Gastroesophageal sphincter (tissue), 4 donors: ENCODE results near the gene SCFD2. TPM values are rescaled to one million over a fixed set of nuclear protein-coding genes. Genes with fewer than 3 reads are reported as not detected.
"Not testable (repeated sequence)": the region's sequence is repeated elsewhere in the genome, so short reads cannot be mapped to it uniquely, and the experiment has no call there.

Experiments
- ATAC-seq: fragments of 150-250 bp; one replicate; pipeline ENCODE4 v1.9.1; 2016; ENCODE audit warnings: mild to moderate bottlenecking, moderate library complexity
- H3K27ac ChIP-seq, 4 donors: fragments of 200-600 bp; sonication (generic) in 3 of 4; 1 replicate in 3 of 4; 2 replicates in 1 of 4; pipeline ENCODE4 v1.5.1; 2016 to 2019
- H3K27me3 ChIP-seq: fragments of 200-600 bp; sonication (generic); one replicate; pipeline ENCODE4 v1.5.1; 2019
- H3K36me3 ChIP-seq, 2 donors: fragments of 200-600 bp; sonication (generic); one replicate each; pipeline ENCODE4 v1.5.1; 2019; ENCODE audit warnings: control low read depth in 1 of 2
- H3K4me1 ChIP-seq, 3 donors: fragments of 200-600 bp; sonication (generic); 1 replicate in 2 of 3; 2 replicates in 1 of 3; pipeline ENCODE4 v1.5.1; 2016 to 2019; ENCODE audit warnings: control low read depth in 2 of 3
- H3K4me3 ChIP-seq, 2 donors: fragments of 200-600 bp; sonication (generic); one replicate each; pipeline ENCODE4 v1.5.1; 2019; ENCODE audit warnings: mild to moderate bottlenecking in 1 of 2, moderate library complexity in 1 of 2
- H3K9me3 ChIP-seq, 3 donors: fragments of 200-600 bp; sonication (generic); one replicate each; pipeline ENCODE4 v1.5.1; 2017 to 2019; ENCODE audit warnings: control low read depth in 2 of 3
- CTCF ChIP-seq, 4 experiments: fragments of 200-600 bp in 2 of 4; fragments of 450-650 bp in 2 of 4; sonication (generic) in 1 of 4; IDR thresholded peaks; one replicate each; pipeline ENCODE4 v1.5.1; 2017 to 2019; ENCODE audit warnings: antibody characterized with exemption in 4 of 4, mild to moderate bottlenecking in 2 of 4, moderate library complexity in 2 of 4
- EP300 ChIP-seq: sonication (generic); formaldehyde crosslinking; IDR thresholded peaks from one replicate; pipeline ENCODE4 v1.6.1; 2017; ENCODE audit warnings: antibody characterized with exemption, mild to moderate bottlenecking
- POLR2A ChIP-seq, 2 donors: fragments of 450-650 bp; IDR thresholded peaks; one replicate each; pipeline ENCODE4 v1.6.1; 2017; ENCODE audit warnings: antibody characterized with exemption in 2 of 2, mild to moderate bottlenecking in 2 of 2, moderate library complexity in 1 of 2
- POLR2AphosphoS5 ChIP-seq: sonication (generic); formaldehyde crosslinking; IDR thresholded peaks from one replicate; pipeline ENCODE4 v1.6.1; 2017; ENCODE audit warnings: antibody characterized with exemption
- WGBS, 2 donors: methylation state at CpG; one replicate each; pipeline ENCODE4 v1.1.5; 2018; ENCODE audit warnings: low coverage in 1 of 2; 5-methylcytosine and 5-hydroxymethylcytosine counted together
- total RNA-seq, 4 donors: library from RNA; depleted of rRNA; stranded (reverse); fragments of >200 nt; gene quantifications; one replicate each; pipeline ENCODE4 v1.1.0, GENCODE V29; 2016

SCFD2 gene
- total RNA-seq, 4 donors from 2014 or later: 8.9 to 17.6 (median 14.6) TPM

- 86 to 92% methylated on average over 2 of the region's 2 CpGs for WGBS, 2 donors
- no peaks in the 10 kb centered on the region for H3K27me3 ChIP-seq
- H3K36me3 ChIP-seq: peaks cover 0 to 5% of the 10 kb centered on the region in 2 donors
- no peak overlapping the region for H3K4me3 ChIP-seq
- no peaks in the 10 kb centered on the region for H3K4me1 ChIP-seq
- TF ChIP-seq EP300 (no peak), POLR2AphosphoS5 (no peak), CTCF (IDR thresholded peaks at IDR 0.05) (no peak), POLR2A (IDR thresholded peaks at IDR 0.05) (no peak)
- no peak for ATAC-seq
- H3K27ac ChIP-seq: no peak overlapping the region
- H3K9me3 ChIP-seq: no peaks in the 10 kb centered on the region
Observed at GRCh38 chr4:53281438-53281837, 84.4 kb downstream of the SCFD2 start.

- TF ChIP-seq POLR2A (IDR thresholded peaks at IDR 0.05) (no peak), CTCF (IDR thresholded peaks at IDR 0.05) (no peak), POLR2AphosphoS5 (no peak), EP300 (no peak)
- Histone ChIP-seq H3K4me3 (no peak overlapping the region), H3K27ac (no peak overlapping the region), H3K27me3 (no peaks in the 10 kb centered on the region), H3K36me3 (peaks cover 0 to 5% of the 10 kb centered on the region in 2 donors), H3K9me3 (no peaks in the 10 kb centered on the region), H3K4me1 (no peaks in the 10 kb centered on the region)
- WGBS, 2 donors: 81 to 92% methylated on average over 5 of the region's 5 CpGs
- no peak for ATAC-seq
Observed at GRCh38 chr4:53280846-53281245, 85.0 kb downstream of the SCFD2 start.

- H3K4me1 ChIP-seq: no peaks in the 10 kb centered on the region
- TF ChIP-seq EP300 (no peak), POLR2A (IDR thresholded peaks at IDR 0.05) (no peak), CTCF (IDR thresholded peaks at IDR 0.05) (no peak), POLR2AphosphoS5 (no peak)
- H3K9me3 ChIP-seq: no peaks in the 10 kb centered on the region
- H3K27me3 ChIP-seq: no peaks in the 10 kb centered on the region
- WGBS, 2 donors: 92 to 95% methylated on average over 5 of the region's 5 CpGs
- peaks cover 0 to 5% of the 10 kb centered on the region in 2 donors for H3K36me3 ChIP-seq
- H3K27ac ChIP-seq: no peak overlapping the region
- H3K4me3 ChIP-seq: no peak overlapping the region
- ATAC-seq: no peak
Observed at GRCh38 chr4:53274609-53275268, 91.1 kb downstream of the SCFD2 start.

- no peak overlapping the region for H3K27ac ChIP-seq
- H3K36me3 ChIP-seq: peaks cover 0 to 5% of the 10 kb centered on the region in 2 donors
- TF ChIP-seq POLR2A (IDR thresholded peaks at IDR 0.05): no peak
- TF ChIP-seq POLR2AphosphoS5: no peak
- TF ChIP-seq EP300: no peak
- no peak for TF ChIP-seq CTCF (IDR thresholded peaks at IDR 0.05)
- H3K4me3 ChIP-seq: no peak overlapping the region
- no peak for ATAC-seq
- 6 to 40% methylated on average over 2 to 3 of the region's 3 CpGs for WGBS, 2 donors
- H3K4me1 ChIP-seq: no peaks in the 10 kb centered on the region
- H3K27me3 ChIP-seq: no peaks in the 10 kb centered on the region
- H3K9me3 ChIP-seq: no peaks in the 10 kb centered on the region
Observed at GRCh38 chr4:53273726-53274125, 92.1 kb downstream of the SCFD2 start.

- H3K4me3 ChIP-seq: no peak overlapping the region
- no peaks in the 10 kb centered on the region for H3K4me1 ChIP-seq
- no peaks in the 10 kb centered on the region for H3K9me3 ChIP-seq
- 80 to 83% methylated on average over 4 of the region's 4 CpGs for WGBS, 2 donors
- no peaks in the 10 kb centered on the region for H3K27me3 ChIP-seq
- no peaks in the 10 kb centered on the region for H3K36me3 ChIP-seq
- no peak for ATAC-seq
- no peak overlapping the region for H3K27ac ChIP-seq
- no peak for TF ChIP-seq POLR2A (IDR thresholded peaks at IDR 0.05)
- TF ChIP-seq POLR2AphosphoS5: no peak
- TF ChIP-seq CTCF (IDR thresholded peaks at IDR 0.05): no peak
- no peak for TF ChIP-seq EP300
Observed at GRCh38 chr4:53267026-53267425, 98.8 kb downstream of the SCFD2 start.

GRCh38 chr4:53255986-53256385, 109.9 kb downstream of the SCFD2 start:
- not testable (repeated sequence) for ATAC-seq, H3K27ac ChIP-seq, H3K27me3 ChIP-seq, H3K4me3 ChIP-seq, H3K9me3 ChIP-seq, H3K4me1 ChIP-seq, H3K36me3 ChIP-seq
- WGBS, 2 donors: no CpG with 5 or more reads among the region's 31 CpGs
